PC-3 (cell line): Measurements from ENCODE around the gene TAF4. TPM values are rescaled to one million over a fixed set of nuclear protein-coding genes. Genes with fewer than 3 reads are reported as not detected.

Experiments used
- ATAC-seq: fragments of 200-7000 bp; cut with Tn5 transposase; 2 replicates; pipeline ENCODE4 v1.9.1; 2020; ENCODE audit warnings: mild to moderate bottlenecking, moderate library complexity
- BruUV-seq: library from RNA; stranded (reverse); fragments of 400-500 nt; replicated peaks from 2 replicates; lab custom pipeline; 2021; lab: Mats Ljungman, UMichigan
- CTCF ChIA-PET: fragments of 300-600 bp; sonication (Branson Sonifier 250); formaldehyde crosslinking; loops from one replicate; lab custom pipeline; 2022; ENCODE audit warnings: antibody characterized with exemption; lab: Charles Lee
- POLR2A ChIA-PET: fragments of 300-600 bp; sonication (Branson Sonifier 250); formaldehyde crosslinking; loops from one replicate; lab custom pipeline; 2022; ENCODE audit warnings: antibody characterized with exemption; ENCODE audit not compliant: unreplicated experiment; lab: Charles Lee
- DNase-seq: peaks from one replicate; pipeline ENCODE4 v3.0.0-alpha.2; 2015
- H2AFZ ChIP-seq: fragments of 300-600 bp; sonication (generic); 2 replicates; pipeline ENCODE4 v1.6.0; 2016; ENCODE audit warnings: antibody characterized with exemption, low read length
- H3F3A ChIP-seq: fragments of 300-600 bp; sonication (generic); one replicate; pipeline ENCODE4 v1.6.0; 2017; ENCODE audit warnings: antibody characterized with exemption, low read length, control low read depth, mild to moderate bottlenecking; ENCODE audit not compliant: unreplicated experiment
- H3K27ac ChIP-seq: fragments of 300-600 bp; sonication (generic); 2 replicates; pipeline ENCODE4 v1.5.1; 2016; ENCODE audit warnings: mild to moderate bottlenecking, low read length
- H3K27me3 ChIP-seq: fragments of 300-600 bp; sonication (generic); 2 replicates; pipeline ENCODE4 v1.6.1; 2016; ENCODE audit warnings: low read length, mixed read lengths
- H3K36me3 ChIP-seq: fragments of 300-600 bp; sonication (generic); 2 replicates; pipeline ENCODE4 v1.6.1; 2016; ENCODE audit warnings: low read depth, mixed run types, low read length, mixed read lengths
- H3K4me1 ChIP-seq: fragments of 300-600 bp; sonication (generic); 2 replicates; pipeline ENCODE4 v1.5.1; 2016; ENCODE audit warnings: low read length; ENCODE audit not compliant: insufficient read depth
- H3K4me2 ChIP-seq: fragments of 300-600 bp; sonication (generic); 2 replicates; pipeline ENCODE4 v1.6.0; 2016; ENCODE audit warnings: low read length
- H3K4me3 ChIP-seq: fragments of 300-600 bp; sonication (generic); 2 replicates; pipeline ENCODE4 v1.5.1; 2016; ENCODE audit warnings: mild to moderate bottlenecking, low read length, mixed read lengths
- H3K79me2 ChIP-seq: fragments of 300-600 bp; sonication (generic); 2 replicates; pipeline ENCODE4 v1.6.1; 2017; ENCODE audit warnings: low read length, mixed read lengths
- H3K9ac ChIP-seq: fragments of 300-600 bp; sonication (generic); 2 replicates; pipeline ENCODE4 v1.6.0; 2016; ENCODE audit warnings: mild to moderate bottlenecking, low read length
- H3K9me2 ChIP-seq: fragments of 300-600 bp; sonication (generic); replicated peaks from 2 replicates; pipeline ENCODE4 v1.6.1; 2016; ENCODE audit warnings: mixed run types, low read length, mixed read lengths
- H3K9me3 ChIP-seq: fragments of 300-600 bp; sonication (generic); 2 replicates; pipeline ENCODE4 v1.6.1; 2016; ENCODE audit warnings: low read length, mixed read lengths
- H4K20me1 ChIP-seq: fragments of 300-600 bp; sonication (generic); 2 replicates; pipeline ENCODE4 v1.6.1; 2016; ENCODE audit warnings: low read length, mixed read lengths
- CTCF ChIP-seq: fragments of 300-600 bp; sonication (generic); conservative IDR thresholded peaks from 2 replicates; pipeline ENCODE4 v1.5.1; 2017; ENCODE audit warnings: antibody characterized with exemption, low read depth, mild to moderate bottlenecking, low read length
- EZH2 ChIP-seq: fragments of 300-600 bp; sonication (generic); IDR thresholded peaks from one replicate; pipeline ENCODE4 v1.6.1; 2017; ENCODE audit warnings: antibody characterized with exemption, mild to moderate bottlenecking, low read length; ENCODE audit not compliant: unreplicated experiment
- EZH2phosphoT487 ChIP-seq: fragments of 300-600 bp; sonication (generic); IDR thresholded peaks from 2 replicates; pipeline ENCODE4 v1.6.1; 2018; ENCODE audit warnings: mild to moderate bottlenecking, antibody characterized with exemption, low read length, borderline replicate concordance
- intact Hi-C: fragments of 100-400 bp; cut with micrococcal nuclease; formaldehyde crosslinking; loops from 2 replicates; pipeline ENCODE4 v1.9.0; 2023
- total RNA-seq: library from RNA; depleted of rRNA; stranded (reverse); fragments of >200 nt; gene quantifications from 2 replicates; pipeline ENCODE4 v1.2.3, GENCODE V29; 2014

The TAF4 gene
- total RNA-seq, 1 experiment from 2014 or later, result 9.6 TPM

DNA sequence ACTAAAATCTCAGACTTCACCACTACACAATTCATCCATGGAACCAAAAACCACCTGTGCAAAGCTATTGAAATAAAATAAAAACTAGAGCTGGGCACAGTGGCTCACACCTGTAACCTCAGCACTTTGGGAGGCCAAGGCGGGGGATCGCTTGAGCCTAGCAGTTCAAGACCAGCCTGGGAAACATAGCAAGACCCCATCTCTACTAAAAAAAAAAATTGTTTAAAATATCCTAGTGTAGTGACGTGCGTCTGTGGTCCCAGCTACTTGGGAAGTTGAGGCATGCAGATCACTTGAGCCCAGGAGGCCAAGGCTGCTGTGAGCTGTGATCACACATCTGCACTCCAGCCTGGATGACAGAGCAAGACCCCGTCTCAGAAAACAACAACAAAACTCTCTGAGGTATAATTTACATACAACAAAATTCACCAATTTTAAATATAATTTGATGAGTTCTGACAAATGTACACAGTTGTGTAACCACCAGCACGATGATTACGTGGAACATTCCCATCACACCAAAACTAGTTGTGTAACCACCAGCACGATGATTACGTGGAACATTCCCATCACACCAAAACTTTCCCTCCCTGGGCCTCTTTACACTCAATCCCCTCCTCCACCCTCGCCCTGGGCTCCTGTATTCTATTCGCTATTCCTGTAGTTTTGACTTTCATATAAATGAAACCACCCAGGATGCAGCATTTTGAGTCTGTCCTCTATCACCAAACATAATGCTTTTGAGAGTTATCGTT, 107.5 kb downstream of the TAF4 start:
- ATAC-seq (no peak), DNase-seq (no peak)
- Histone ChIP-seq H3K9me2 (no peaks in the 10 kb centered on the region), H3F3A (no peaks in the 10 kb centered on the region), H3K27ac (no peak overlapping the region), H4K20me1 (no peaks in the 10 kb centered on the region), H3K27me3 (peaks cover 28% of the 10 kb centered on the region), H2AFZ (no peak overlapping the region), H3K9ac (no peak overlapping the region), H3K9me3 (no peaks in the 10 kb centered on the region), H3K4me2 (no peak overlapping the region), H3K79me2 (no peaks in the 10 kb centered on the region), H3K36me3 (no peaks in the 10 kb centered on the region), H3K4me1 (no peaks in the 10 kb centered on the region), H3K4me3 (no peak overlapping the region)
- CTCF ChIA-PET, result no interaction called here
- intact Hi-C loops, result no loop called here
- no peak for TF ChIP-seq EZH2phosphoT487
- no peak for TF ChIP-seq EZH2
- TF ChIP-seq CTCF, result no peak
- POLR2A ChIA-PET, result no interaction called here
- no TSS peak for BruUV-seq

- no peaks in the 10 kb centered on the region for H4K20me1 ChIP-seq
- no peak overlapping the region for H2AFZ ChIP-seq
- no peaks in the 10 kb centered on the region for H3K36me3 ChIP-seq
- H3K4me3 ChIP-seq, result no peak overlapping the region
- H3K9me3 ChIP-seq, result no peaks in the 10 kb centered on the region
- H3K9ac ChIP-seq, result no peak overlapping the region
- H3K27me3 ChIP-seq, result peaks cover 28% of the 10 kb centered on the region
- no peaks in the 10 kb centered on the region for H3K79me2 ChIP-seq
- BruUV-seq, result no TSS peak
- no peaks in the 10 kb centered on the region for H3F3A ChIP-seq
- H3K4me1 ChIP-seq, result no peaks in the 10 kb centered on the region
- ChIA-PET POLR2A (no interaction called here), CTCF (no interaction called here)
- intact Hi-C loops, result no loop called here
- no peak overlapping the region for H3K27ac ChIP-seq
- no peak overlapping the region for H3K4me2 ChIP-seq
- DNase-seq (no peak), ATAC-seq (no peak)
- TF ChIP-seq EZH2phosphoT487 (no peak), CTCF (no peak), EZH2 (no peak)
- no peaks in the 10 kb centered on the region for H3K9me2 ChIP-seq
Measured at GRCh38 chr20:61956396-61957342, 109.0 kb downstream of the TAF4 start.
